HG03565 (cell line): Measurements from ENCODE around the gene EIF3I.

Experiments used
- ATAC-seq: cut with Tn5 transposase; IDR thresholded peaks from one replicate; pipeline ENCODE4 v1.9.1; 2021; ENCODE audit warnings: mild to moderate bottlenecking, moderate library complexity; ENCODE audit not compliant: unreplicated experiment

The EIF3I gene

GRCh38 chr1:32197837-32198236 lies 24.4 kb upstream of the EIF3I start:
- ATAC-seq: no peak

GRCh38 chr1:32198237-32199042 lies 23.8 kb upstream of the EIF3I start:
- no peak for ATAC-seq

- ATAC-seq: no peak
Measured at GRCh38 chr1:32199043-32199716, 23.0 kb upstream of the EIF3I start.

GRCh38 chr1:32199717-32200072 lies 22.5 kb upstream of the EIF3I start:
- ATAC-seq: no peak

GRCh38 chr1:32200226-32201010 lies 21.8 kb upstream of the EIF3I start, which contains the start of gene CCDC28B:
CCDC28B (plus strand) TSS chr1:32200595; CDS start chr1:32201936, 1,341 bp downstream.
- ATAC-seq: no peak

GRCh38 chr1:32201011-32201855 lies 21.0 kb upstream of the EIF3I start:
- ATAC-seq: no peak

GRCh38 chr1:32204943-32205361 lies 17.3 kb upstream of the EIF3I start:
- no peak for ATAC-seq

- ATAC-seq: peak; percentile 60
Measured at GRCh38 chr1:32205401-32206370, 16.5 kb upstream of the EIF3I start, which contains the start of gene IQCC. IQCC (plus strand) TSS chr1:32205671; CDS start chr1:32205682, 11 bp downstream.

- no peak for ATAC-seq
Measured at GRCh38 chr1:32208469-32208868, 13.7 kb upstream of the EIF3I start.

- ATAC-seq: no peak
Measured at GRCh38 chr1:32208891-32209328, 13.3 kb upstream of the EIF3I start, which contains the start of gene DCDC2B. DCDC2B (plus strand) TSS chr1:32209089; CDS start chr1:32209094, 5 bp downstream.

- no peak for ATAC-seq
Measured at GRCh38 chr1:32215629-32216480, 6.4 kb upstream of the EIF3I start.

GRCh38 chr1:32216566-32216965 lies 5.6 kb upstream of the EIF3I start:
- ATAC-seq: no peak

- ATAC-seq: no peak
Measured at GRCh38 chr1:32219022-32219421, 3.2 kb upstream of the EIF3I start.

- ATAC-seq: no peak
Measured at GRCh38 chr1:32220746-32221580, 1.2 kb upstream of the EIF3I start.

GRCh38 chr1:32221581-32221979 lies 627 bp upstream of the EIF3I start:
- ATAC-seq: no peak

- ATAC-seq: no peak
Measured at GRCh38 chr1:32223683-32224082, 1.5 kb downstream of the EIF3I start.

GRCh38 chr1:32224285-32224684 lies 2.1 kb downstream of the EIF3I start:
- ATAC-seq: no peak
